Measurements from ENCODE around the gene TARDBP. TPM values are rescaled to one million over a fixed set of nuclear protein-coding genes. Genes with fewer than 3 reads are reported as not detected.

The TARDBP gene
- polyA plus RNA-seq, 1 experiment: 55.5 TPM

- Histone ChIP-seq H3K4me3 (ENCODE audit: low read depth, low read length) (no peak overlapping the region), H3K36me3 (ENCODE audit: control insufficient read depth, insufficient read depth, low read length) (peaks cover 15% of the 10 kb centered on the region), H3K27me3 (ENCODE audit: control insufficient read depth, insufficient read depth, low read length) (no peaks in the 10 kb centered on the region)
- no peak for TF ChIP-seq CTCF (IDR thresholded peaks at IDR 0.05; ENCODE audit: insufficient read depth, low read depth, low read length)
- CTCF ChIA-PET: interaction anchor here (2.2 to 4.9 kb wide), 2 partner anchors 15 kb away, joined by 6 to 36 read pairs; no protein-coding TSS in a partner anchor
- POLR2A ChIA-PET: no interaction called here
- no peak for DNase-seq (ENCODE audit: low read depth)
Measured at GRCh38 chr1:11052839-11053757, 40.6 kb downstream of the TARDBP start.

DNA sequence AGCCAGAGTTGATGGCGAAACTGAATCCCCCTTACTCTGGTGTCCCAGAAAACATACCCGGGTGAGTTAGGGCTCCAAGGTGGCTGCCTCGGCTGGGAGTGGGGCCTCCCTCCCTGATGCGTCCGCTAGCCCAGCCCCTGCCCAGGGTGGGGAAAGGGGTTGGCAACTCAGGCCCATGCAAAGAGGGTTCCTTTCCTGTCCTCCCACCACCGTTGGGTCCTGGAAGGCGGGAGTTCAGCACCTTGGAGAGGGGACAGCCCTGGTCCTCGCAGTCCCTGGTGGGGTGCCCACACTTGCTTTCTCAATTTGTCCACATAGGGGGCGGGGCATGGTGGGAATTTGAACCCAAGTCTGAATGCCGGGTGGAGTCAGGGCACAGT is 41.3 kb downstream of the TARDBP start:
- Histone ChIP-seq H3K27me3 (ENCODE audit: control insufficient read depth, insufficient read depth, low read length) (no peaks in the 10 kb centered on the region), H3K36me3 (ENCODE audit: control insufficient read depth, insufficient read depth, low read length) (peaks cover 17% of the 10 kb centered on the region), H3K4me3 (ENCODE audit: low read depth, low read length) (no peak overlapping the region)
- DNase-seq (ENCODE audit: low read depth): no peak
- ChIA-PET CTCF (interaction anchor here (2.2 kb wide), 1 partner anchor 16 kb away, joined by 6 read pairs; no protein-coding TSS in a partner anchor), POLR2A (no interaction called here)
- no peak for TF ChIP-seq CTCF (IDR thresholded peaks at IDR 0.05; ENCODE audit: insufficient read depth, low read depth, low read length)

- peaks cover 17% of the 10 kb centered on the region for H3K36me3 ChIP-seq (ENCODE audit: control insufficient read depth, insufficient read depth, low read length)
- no peaks in the 10 kb centered on the region for H3K27me3 ChIP-seq (ENCODE audit: control insufficient read depth, insufficient read depth, low read length)
- ChIA-PET POLR2A (no interaction called here), CTCF (interaction anchor here (2.2 kb wide), 1 partner anchor 16 kb away, joined by 6 read pairs; no protein-coding TSS in a partner anchor)
- no peak overlapping the region for H3K4me3 ChIP-seq (ENCODE audit: low read depth, low read length)
- no peak for TF ChIP-seq CTCF (IDR thresholded peaks at IDR 0.05; ENCODE audit: insufficient read depth, low read depth, low read length)
- DNase-seq (ENCODE audit: low read depth): no peak
Measured at GRCh38 chr1:11054181-11054580, 41.7 kb downstream of the TARDBP start.

- POLR2A ChIA-PET: no interaction called here
- CTCF ChIA-PET: interaction anchor here (2.2 kb wide), 1 partner anchor 17 kb away, joined by 6 read pairs; no protein-coding TSS in a partner anchor
- no peaks in the 10 kb centered on the region for H3K27me3 ChIP-seq (ENCODE audit: control insufficient read depth, insufficient read depth, low read length)
- H3K4me3 ChIP-seq (ENCODE audit: low read depth, low read length): no peak overlapping the region
- peaks cover 17% of the 10 kb centered on the region for H3K36me3 ChIP-seq (ENCODE audit: control insufficient read depth, insufficient read depth, low read length)
- no peak for DNase-seq (ENCODE audit: low read depth)
- no peak for TF ChIP-seq CTCF (IDR thresholded peaks at IDR 0.05; ENCODE audit: insufficient read depth, low read depth, low read length)
Measured at GRCh38 chr1:11054666-11055065, 42.2 kb downstream of the TARDBP start.

DNA sequence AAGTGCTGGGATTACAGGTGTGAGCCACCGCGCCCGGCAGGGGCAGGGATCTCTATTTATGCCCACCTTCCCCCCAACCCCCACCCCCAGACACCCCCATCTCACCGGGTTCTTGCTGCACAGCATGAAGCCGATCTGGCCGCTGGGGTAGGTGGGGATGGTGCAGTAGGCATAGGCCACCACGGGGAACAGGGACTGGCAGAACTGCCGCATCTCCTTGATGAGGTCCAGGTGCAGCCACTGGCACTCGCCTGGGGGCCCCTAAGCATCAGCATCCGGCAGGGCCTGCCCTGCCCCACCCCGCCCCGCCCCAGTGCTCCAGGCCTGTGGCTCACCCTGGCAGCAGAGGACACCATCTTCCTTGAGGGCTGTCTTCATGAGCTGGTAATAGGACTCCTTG is 43.2 kb downstream of the TARDBP start:
- no peak for TF ChIP-seq CTCF (IDR thresholded peaks at IDR 0.05; ENCODE audit: insufficient read depth, low read depth, low read length)
- Histone ChIP-seq H3K27me3 (ENCODE audit: control insufficient read depth, insufficient read depth, low read length) (no peaks in the 10 kb centered on the region), H3K4me3 (ENCODE audit: low read depth, low read length) (no peak overlapping the region), H3K36me3 (ENCODE audit: control insufficient read depth, insufficient read depth, low read length) (peaks cover 17% of the 10 kb centered on the region)
- ChIA-PET POLR2A (interaction anchor here (0.6 kb wide), 1 partner anchor 77 kb away, joined by 7 read pairs; no protein-coding TSS in a partner anchor), CTCF (interaction anchor here (0.8 kb wide), 1 partner anchor 18 kb away, joined by 3 read pairs; no protein-coding TSS in a partner anchor)
- no peak for DNase-seq (ENCODE audit: low read depth)
